Measurements from ENCODE around the gene ZNF69.
"Not testable (repeated sequence)": the region's sequence is repeated elsewhere in the genome, so short reads cannot be mapped to it uniquely, and the experiment has no call there.

The ZNF69 gene

DNA sequence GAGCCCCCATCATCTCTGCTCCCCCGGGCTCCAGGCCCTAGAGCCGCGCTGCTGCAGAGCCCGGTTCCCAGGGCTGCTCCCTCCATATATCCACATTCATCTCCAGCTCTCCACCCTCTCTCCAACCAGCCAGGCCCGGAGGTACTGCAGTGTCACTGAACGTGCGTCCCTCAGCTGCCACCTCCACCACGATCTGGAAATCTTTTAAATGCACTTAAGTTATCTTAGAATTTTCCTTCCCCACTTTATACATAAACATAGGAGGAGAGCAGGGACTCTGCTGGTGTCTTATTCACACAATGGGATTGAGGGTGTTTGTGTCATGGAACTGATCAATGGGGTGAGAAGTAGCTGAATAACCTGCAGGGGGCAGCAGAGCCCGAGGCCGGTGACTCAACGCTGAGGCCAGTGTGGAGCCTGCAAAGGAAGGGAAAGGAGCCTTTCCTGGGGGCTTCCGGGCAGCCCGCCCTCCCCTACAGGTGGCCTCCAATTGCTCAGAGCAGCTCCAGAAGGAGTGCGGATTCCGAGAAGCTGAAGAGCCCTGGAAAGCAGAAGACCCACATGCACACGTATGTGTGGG, 7.8 kb upstream of the ZNF69 start:
- DNase-seq (ENCODE audit: low read depth), result peak; percentile 6
- H3K4me3 ChIP-seq (replicated peaks; ENCODE audit: low read depth, low read length), result not testable (repeated sequence)
- TF ChIP-seq, protein P1, sequence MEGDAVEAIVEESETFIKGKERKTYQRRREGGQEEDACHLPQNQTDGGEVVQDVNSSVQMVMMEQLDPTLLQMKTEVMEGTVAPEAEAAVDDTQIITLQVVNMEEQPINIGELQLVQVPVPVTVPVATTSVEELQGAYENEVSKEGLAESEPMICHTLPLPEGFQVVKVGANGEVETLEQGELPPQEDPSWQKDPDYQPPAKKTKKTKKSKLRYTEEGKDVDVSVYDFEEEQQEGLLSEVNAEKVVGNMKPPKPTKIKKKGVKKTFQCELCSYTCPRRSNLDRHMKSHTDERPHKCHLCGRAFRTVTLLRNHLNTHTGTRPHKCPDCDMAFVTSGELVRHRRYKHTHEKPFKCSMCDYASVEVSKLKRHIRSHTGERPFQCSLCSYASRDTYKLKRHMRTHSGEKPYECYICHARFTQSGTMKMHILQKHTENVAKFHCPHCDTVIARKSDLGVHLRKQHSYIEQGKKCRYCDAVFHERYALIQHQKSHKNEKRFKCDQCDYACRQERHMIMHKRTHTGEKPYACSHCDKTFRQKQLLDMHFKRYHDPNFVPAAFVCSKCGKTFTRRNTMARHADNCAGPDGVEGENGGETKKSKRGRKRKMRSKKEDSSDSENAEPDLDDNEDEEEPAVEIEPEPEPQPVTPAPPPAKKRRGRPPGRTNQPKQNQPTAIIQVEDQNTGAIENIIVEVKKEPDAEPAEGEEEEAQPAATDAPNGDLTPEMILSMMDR (IDR thresholded peaks at IDR 0.05; ENCODE audit: low read length, missing control alignments), result peak; percentile 18

DNA sequence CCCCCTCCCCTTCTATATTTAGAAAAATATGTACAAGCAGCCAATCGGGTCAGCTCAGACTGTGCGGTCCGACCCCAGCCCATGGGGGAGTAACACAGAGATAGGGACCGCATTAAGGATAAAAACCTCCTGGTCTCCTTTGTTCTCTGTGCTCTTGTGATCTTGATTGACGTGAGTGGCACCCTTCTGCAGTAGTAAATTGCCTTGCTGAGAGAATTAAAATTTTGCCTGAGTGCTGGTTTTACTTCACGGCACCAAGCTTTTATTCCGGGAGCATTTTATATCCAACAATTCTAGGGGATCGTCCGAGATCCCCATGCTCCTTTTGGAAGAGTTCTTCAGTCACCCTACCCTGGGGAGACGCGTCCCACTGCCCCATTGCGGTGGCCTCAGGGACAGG, 7.0 kb upstream of the ZNF69 start:
- H3K4me3 ChIP-seq (replicated peaks; ENCODE audit: low read depth, low read length), result no peak overlapping the region
- TF ChIP-seq, protein P1 (IDR thresholded peaks at IDR 0.05; ENCODE audit: low read length, missing control alignments), result no peak
- DNase-seq (ENCODE audit: low read depth), result no peak

DNA sequence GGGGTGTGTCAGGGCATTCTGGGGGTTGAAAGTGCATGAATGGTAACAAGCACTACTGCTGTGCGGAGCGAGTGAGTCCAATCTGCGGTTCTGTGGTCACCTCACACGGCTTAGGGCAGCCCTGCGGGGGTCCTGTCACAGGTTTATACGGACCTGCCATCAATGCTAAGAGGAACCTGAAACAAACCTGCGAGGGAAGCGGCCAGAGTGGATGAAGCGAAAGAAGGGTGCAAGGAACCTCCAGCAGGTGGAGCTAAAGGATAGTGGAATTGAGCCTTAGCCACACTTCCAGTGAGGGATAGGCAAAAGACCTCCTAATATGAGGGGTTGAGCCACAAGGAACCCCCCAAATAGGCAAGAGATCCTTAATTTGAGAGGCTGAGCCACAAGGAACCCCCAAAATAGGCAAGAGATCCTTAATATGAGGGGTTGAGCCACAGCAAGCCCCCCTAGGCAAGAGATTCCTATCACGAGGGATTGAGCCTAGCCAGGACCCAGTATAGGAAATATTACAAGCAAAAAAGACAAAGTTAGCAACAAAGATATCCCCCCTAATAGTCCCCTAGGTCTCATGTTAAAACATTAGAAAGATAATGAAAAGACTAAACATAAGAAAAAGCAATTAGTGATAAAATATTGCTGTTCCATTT, 6.3 kb upstream of the ZNF69 start:
- DNase-seq (ENCODE audit: low read depth), result peak; percentile 73
- TF ChIP-seq, protein P1 (IDR thresholded peaks at IDR 0.05; ENCODE audit: low read length, missing control alignments), result peak; percentile 83
- H3K4me3 ChIP-seq (replicated peaks; ENCODE audit: low read depth, low read length), result no peak overlapping the region

DNA sequence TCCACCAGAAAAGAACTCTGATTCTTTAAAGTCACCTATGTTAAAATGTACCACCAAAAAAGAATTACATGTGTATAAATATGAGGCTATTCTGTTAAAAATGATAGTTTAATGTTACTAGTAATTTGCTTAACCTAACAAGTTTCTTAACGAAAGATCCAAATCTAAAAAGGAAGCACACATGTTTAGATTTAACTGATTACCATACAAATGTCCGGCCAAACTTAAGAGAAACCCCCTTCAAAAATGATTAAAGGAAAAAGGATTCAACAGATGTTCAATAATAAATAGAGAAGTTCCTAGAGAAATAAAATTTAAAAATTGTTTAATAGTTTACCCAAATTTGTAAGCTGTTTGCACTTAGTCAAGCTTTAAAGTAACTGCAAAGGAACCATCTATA, 5.0 kb upstream of the ZNF69 start:
- no peak for DNase-seq (ENCODE audit: low read depth)
- no peak overlapping the region for H3K4me3 ChIP-seq (replicated peaks; ENCODE audit: low read depth, low read length)
- TF ChIP-seq, protein P1 (IDR thresholded peaks at IDR 0.05; ENCODE audit: low read length, missing control alignments), result no peak

DNA sequence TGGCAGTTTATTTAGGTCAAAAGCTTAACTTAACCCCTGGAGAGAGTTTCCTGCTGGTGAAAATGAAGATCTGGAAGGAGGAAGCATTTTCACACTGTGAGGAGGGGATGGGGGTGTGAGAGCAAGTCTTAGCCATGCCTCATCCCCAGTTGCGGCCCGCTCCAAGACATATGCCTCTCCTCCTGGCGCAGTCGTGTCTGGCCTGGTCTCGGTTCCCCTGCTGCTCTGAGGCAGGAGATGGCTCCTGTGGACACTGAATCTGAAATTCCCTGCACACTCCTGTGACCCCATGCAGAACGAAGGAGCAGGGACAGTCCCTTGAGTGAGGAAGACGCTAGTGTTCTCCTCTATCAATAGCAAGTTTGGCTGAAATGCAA, 360 bp upstream of the ZNF69 start:
- no peak for DNase-seq (ENCODE audit: low read depth)
- TF ChIP-seq, protein P1 (IDR thresholded peaks at IDR 0.05; ENCODE audit: low read length, missing control alignments), result no peak
- H3K4me3 ChIP-seq (replicated peaks; ENCODE audit: low read depth, low read length), result peak overlapping the region; percentile 85

DNA sequence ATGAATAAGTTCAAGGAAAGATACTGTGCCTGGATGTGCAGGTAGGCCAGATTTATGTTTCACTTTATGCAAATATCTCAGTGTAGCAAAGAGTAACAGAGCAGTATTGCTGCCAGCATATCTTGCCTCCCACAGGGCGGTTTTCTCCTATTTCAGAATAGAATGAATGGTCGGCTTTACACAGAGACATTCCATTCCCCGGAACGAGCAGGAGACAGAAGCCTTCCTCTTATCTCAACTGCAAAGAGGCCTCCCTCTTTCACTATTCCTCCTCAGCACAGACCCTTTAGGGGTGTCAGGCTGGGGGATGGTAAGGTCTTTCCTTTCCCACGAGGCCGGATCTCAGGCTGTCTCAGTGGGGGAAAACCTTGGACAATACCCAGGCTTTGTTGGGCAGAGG, 2.3 kb downstream of the ZNF69 start:
- peak; percentile 34 for DNase-seq (ENCODE audit: low read depth)
- H3K4me3 ChIP-seq (replicated peaks; ENCODE audit: low read depth, low read length), result not testable (repeated sequence)

DNA sequence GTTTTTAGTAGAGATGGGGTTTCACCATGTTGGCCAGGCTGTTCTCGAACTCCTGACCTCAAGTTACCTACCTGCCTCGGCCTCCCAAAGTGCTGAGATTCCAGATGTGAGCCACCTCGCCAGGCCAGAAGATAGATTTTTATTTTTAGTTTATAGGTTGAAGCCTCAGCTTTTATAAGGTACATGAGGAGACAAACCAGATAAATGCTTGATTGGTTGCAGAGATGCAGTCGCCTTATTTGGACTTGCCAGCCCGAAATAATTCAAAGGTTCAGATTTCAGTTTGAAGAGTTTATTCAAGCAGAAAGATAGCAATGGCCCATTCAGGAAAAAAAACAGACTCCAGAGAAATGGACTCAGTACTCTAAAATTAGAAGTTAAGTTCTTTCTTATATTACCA, 3.1 kb downstream of the ZNF69 start:
- no peak overlapping the region for H3K4me3 ChIP-seq (replicated peaks; ENCODE audit: low read depth, low read length)
- no peak for DNase-seq (ENCODE audit: low read depth)
- TF ChIP-seq, protein P1 (IDR thresholded peaks at IDR 0.05; ENCODE audit: low read length, missing control alignments), result no peak

All from fibroblast of pulmonary artery (primary cell).